ENCODE measurements around the gene ADK.
"Not testable (repeated sequence)": the region's sequence is repeated elsewhere in the genome, so short reads cannot be mapped to it uniquely, and the experiment has no call there.

ADK gene

DNA sequence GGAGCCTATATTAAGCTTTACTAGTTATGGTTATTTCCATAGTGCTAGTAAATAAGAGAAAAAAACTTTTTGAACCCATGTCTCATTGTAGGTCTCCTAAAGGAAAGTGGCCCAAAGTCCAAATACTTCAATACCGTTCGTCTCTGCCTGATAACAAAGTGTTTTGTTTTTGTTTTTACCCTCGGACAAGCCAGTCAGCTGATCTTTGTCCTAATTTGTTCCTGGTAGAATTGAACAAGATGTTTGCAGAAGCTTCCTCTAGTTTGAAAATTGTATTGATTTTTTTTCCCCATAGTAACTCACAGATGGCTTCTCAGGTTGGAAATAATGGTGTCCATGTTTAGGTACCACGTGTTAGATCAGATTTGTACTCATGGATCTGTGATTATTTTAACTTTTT lies 339.5 kb downstream of the ADK start:
- DNase-seq (ENCODE audit: low read depth) = no peak

- no peak for DNase-seq (ENCODE audit: low read depth)
Observed at GRCh38 chr10:74491014-74491413, 340.0 kb downstream of the ADK start.

DNA sequence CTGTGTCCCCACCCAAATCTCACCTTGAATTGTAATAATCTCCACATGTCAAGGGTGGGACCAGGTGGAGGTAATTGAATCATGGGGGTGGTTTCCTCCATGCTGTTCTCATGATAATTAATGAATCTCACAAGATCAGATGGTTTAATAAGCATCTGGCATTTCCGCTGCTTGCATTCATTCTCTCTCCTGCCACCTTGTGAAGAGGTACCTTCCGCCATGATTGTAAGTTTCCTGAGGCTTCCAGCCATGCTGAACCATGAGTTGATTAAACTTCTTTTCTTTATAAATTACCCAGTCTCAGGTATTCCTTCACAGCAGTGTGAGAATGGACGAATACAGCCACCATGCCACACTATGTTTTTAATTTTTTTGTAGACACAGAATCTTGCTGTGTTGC lies 345.3 kb downstream of the ADK start:
- not testable (repeated sequence) for DNase-seq (ENCODE audit: low read depth)

- DNase-seq (ENCODE audit: low read depth) = not testable (repeated sequence)
Observed at GRCh38 chr10:74498664-74499063, 347.6 kb downstream of the ADK start.

- no peak for DNase-seq (ENCODE audit: low read depth)
Observed at GRCh38 chr10:74500026-74500704, 349.1 kb downstream of the ADK start.

- DNase-seq (ENCODE audit: low read depth) = no peak
Observed at GRCh38 chr10:74500816-74501215, 349.8 kb downstream of the ADK start.

DNA sequence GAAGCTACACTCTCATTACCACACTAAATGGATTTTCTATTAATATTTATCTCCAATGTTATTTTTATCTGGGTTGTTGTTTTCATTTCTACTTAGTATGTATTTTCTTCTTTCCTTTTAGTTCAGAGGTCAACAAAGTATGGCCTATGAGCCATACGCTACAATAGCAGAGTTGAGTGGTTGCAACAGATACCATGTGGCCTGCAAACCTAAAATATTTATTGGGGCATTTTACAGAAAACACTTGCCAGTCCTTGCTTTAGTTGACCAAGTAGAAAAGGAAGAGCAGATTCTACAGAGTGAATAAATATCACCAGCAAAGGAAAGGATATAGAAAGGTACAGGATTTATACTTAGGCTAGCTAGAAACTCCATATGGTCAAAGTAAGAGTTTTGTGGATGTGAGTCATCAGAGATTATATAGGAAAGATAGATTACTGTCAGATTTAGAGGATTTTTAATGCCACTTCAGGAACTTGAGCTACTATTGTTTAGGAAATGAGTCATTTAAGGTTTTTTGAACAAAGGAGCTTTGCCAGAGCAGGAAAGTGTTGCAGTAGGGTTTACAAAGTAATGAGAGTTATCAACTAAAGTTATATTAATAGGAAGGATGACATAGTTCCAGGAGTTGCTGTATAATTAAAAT lies 352.1 kb downstream of the ADK start:
- DNase-seq (ENCODE audit: low read depth) = peak; percentile 36

GRCh38 chr10:74507951-74508350 lies 356.9 kb downstream of the ADK start:
- DNase-seq (ENCODE audit: low read depth) = no peak

- no peak for DNase-seq (ENCODE audit: low read depth)
Observed at GRCh38 chr10:74510594-74510993, 359.6 kb downstream of the ADK start.

DNA sequence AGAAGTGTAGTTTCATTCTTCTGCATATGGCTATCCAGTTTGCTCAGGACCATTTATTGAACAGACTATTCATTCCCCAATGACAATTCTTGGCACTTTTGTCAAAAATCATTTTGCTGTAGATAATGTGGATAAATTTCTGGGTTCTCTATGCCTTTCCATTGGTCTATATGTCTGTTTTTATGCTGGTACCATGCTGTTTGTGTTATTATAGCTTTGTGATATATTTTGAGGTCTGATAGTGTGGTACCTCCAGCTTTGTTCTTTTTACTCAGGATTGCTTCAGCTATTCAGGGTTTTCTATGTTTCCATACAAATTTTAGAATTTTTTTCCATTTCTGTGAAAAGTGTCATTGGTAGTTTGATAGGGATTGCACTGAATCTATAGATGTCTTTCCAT lies 360.0 kb downstream of the ADK start:
- no peak for DNase-seq (ENCODE audit: low read depth)

DNA sequence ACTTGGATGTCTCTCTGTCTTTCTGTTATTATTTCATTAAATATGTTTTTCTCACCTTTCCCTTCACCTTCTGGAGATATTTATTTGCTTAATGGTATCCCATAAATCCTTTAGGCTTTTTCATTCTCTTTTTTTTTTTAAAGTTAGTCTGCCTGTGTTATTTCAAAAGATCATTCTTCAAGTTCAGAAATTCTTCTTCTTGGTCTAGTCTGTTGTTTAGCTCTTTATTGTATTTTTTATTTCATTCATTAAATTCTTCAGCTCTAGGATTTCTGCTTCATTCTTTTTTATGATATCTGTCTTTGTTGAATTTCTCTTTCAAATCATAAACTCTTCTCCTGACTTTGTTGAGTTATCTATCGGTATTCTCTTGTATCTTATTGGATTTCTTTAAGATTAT lies 363.3 kb downstream of the ADK start:
- no peak for DNase-seq (ENCODE audit: low read depth)

DNA sequence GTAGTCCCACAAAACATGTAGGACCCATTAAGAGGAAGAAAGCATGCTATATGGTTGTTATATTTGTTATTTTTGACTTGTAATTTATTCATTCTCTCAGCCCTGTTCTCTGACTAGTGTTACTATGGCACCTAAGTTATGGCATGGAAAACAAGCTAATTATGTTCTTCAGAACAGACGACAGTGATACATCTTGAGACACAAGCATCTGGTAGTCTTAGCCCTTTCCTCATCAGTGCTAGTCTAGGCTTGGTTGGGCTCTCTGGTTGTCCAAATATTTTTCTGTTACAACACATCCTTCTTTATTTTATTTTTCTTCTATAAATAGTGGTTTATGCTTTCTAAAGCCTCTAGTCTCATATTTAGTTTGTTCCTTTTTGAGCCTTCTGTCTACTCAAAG lies 367.0 kb downstream of the ADK start:
- DNase-seq (ENCODE audit: low read depth) = no peak

GRCh38 chr10:74521526-74521925 lies 370.5 kb downstream of the ADK start:
- DNase-seq (ENCODE audit: low read depth) = no peak

GRCh38 chr10:74523199-74523598 lies 372.2 kb downstream of the ADK start:
- no peak for DNase-seq (ENCODE audit: low read depth)

- DNase-seq (ENCODE audit: low read depth) = no peak
Observed at GRCh38 chr10:74525885-74526284, 374.9 kb downstream of the ADK start.

DNA sequence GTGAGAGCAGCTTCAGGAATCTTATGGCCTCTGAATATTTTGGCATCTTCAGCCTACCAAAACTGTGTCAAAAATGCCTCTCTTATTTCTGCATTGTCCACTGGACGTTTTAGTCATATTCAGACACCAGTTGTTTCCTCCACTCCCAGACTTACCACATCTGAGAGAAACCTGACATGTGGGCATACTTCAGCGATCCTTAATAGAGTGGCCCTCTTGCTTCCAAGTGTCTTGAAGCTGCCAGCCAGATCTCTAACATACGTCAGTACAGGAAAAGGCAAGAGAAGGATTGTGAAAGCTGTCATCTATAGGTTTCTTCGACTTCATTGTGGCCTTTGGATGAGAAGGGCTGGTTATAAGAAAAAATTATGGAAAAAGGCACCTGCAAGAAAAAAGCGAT lies 376.6 kb downstream of the ADK start:
- not testable (repeated sequence) for DNase-seq (ENCODE audit: low read depth)

- no peak for DNase-seq (ENCODE audit: low read depth)
Observed at GRCh38 chr10:74529205-74529604, 378.2 kb downstream of the ADK start.

- DNase-seq (ENCODE audit: low read depth) = no peak
Observed at GRCh38 chr10:74530981-74531380, 380.0 kb downstream of the ADK start.

- DNase-seq (ENCODE audit: low read depth) = no peak
Observed at GRCh38 chr10:74539317-74539716, 388.3 kb downstream of the ADK start.

GRCh38 chr10:74541375-74541774 lies 390.4 kb downstream of the ADK start:
- DNase-seq (ENCODE audit: low read depth) = no peak

DNA sequence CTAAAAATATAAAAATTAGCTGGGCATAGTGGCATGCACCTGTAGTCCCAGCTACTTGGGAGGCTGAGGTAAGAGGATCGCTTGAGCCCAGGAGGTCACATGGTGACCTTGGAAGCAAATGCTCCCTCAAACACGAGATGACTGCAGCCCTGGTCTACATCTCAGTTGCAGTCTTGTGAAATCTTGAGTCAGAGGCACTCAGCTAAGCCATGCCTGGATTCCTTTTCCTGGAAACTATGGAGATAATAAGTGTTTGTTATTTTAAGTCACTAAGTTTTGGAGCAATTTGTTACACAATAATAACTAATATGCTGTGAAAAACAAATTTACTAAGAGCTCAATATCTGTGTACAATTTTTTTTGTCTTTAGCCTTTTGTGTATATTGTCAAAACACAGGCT lies 391.1 kb downstream of the ADK start:
- peak; percentile 47 for DNase-seq (ENCODE audit: low read depth)

DNA sequence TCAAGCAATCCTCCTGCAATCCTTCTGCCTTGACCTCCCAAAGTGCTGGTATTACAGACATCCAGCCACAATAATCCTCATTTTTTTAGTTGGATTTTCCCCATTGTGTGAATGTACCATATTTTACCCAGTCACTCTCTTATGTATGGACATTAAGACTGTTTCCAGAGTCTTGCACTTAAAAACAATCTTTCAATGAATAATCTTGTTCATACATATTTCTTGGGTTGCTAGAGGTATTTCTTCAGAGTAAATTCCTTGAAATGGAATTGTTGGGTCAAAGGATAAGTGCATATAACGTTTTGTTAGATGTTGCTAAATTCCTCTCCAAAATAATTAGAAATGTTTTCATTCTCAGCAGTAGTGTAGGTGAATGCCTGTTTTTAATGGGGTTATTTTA lies 392.3 kb downstream of the ADK start:
- no peak for DNase-seq (ENCODE audit: low read depth)

- DNase-seq (ENCODE audit: low read depth) = no peak
Observed at GRCh38 chr10:74544106-74544505, 393.1 kb downstream of the ADK start.

- no peak for DNase-seq (ENCODE audit: low read depth)
Observed at GRCh38 chr10:74548676-74549075, 397.7 kb downstream of the ADK start.

Measured in non-pigmented ciliary epithelial cell (primary cell).